ENCODE measurements around the gene BRD4.

BRD4 gene

GRCh38 chr19:15247107-15248014, 85.0 kb downstream of the BRD4 start:
- DNase-seq, result no peak

- DNase-seq, result no peak
These were observed 86.2 kb downstream of the BRD4 start for GRCh38 chr19:15246198-15246481.

- DNase-seq, result no peak
These were observed 86.8 kb downstream of the BRD4 start for GRCh38 chr19:15245370-15246197.

GRCh38 chr19:15244808-15245207, 87.5 kb downstream of the BRD4 start:
- DNase-seq, result no peak

- DNase-seq, result no peak
These were observed 88.1 kb downstream of the BRD4 start for GRCh38 chr19:15244106-15244803.

GRCh38 chr19:15243236-15243957, 88.9 kb downstream of the BRD4 start:
- DNase-seq, result no peak

- DNase-seq, result no peak
These were observed 91.0 kb downstream of the BRD4 start for GRCh38 chr19:15241259-15241910.

GRCh38 chr19:15240515-15240914, 91.8 kb downstream of the BRD4 start:
- no peak for DNase-seq

- DNase-seq, result no peak
These were observed 92.9 kb downstream of the BRD4 start for GRCh38 chr19:15239337-15239949.

GRCh38 chr19:15238639-15239155, 93.6 kb downstream of the BRD4 start:
- no peak for DNase-seq

GRCh38 chr19:15237759-15238638, 94.3 kb downstream of the BRD4 start:
- no peak for DNase-seq

- no peak for DNase-seq
These were observed 95.5 kb downstream of the BRD4 start for GRCh38 chr19:15236886-15237285.

- DNase-seq, result no peak
These were observed 96.6 kb downstream of the BRD4 start for GRCh38 chr19:15235781-15236180.

GRCh38 chr19:15234431-15235130, 97.8 kb downstream of the BRD4 start:
- no peak for DNase-seq

GRCh38 chr19:15231271-15231670, 101.1 kb downstream of the BRD4 start:
- peak; percentile 26 for DNase-seq

GRCh38 chr19:15227261-15227660, 105.1 kb downstream of the BRD4 start:
- DNase-seq, result no peak

GRCh38 chr19:15225760-15226159, 106.6 kb downstream of the BRD4 start:
- DNase-seq, result no peak

- DNase-seq, result no peak
These were observed 108.5 kb downstream of the BRD4 start for GRCh38 chr19:15223649-15224361.

Measured in 8988T (cell line).